Lower leg skin (tissue), 4 donors: ENCODE data around the gene TAOK3. TPM values are rescaled to one million over a fixed set of nuclear protein-coding genes. Genes with fewer than 3 reads are reported as not detected.
A peak's percentile ranks its signal among the peaks of the same experiment; 100 is the strongest.

Experiments used
- DNase-seq, 2 donors: peaks; one replicate each; pipeline ENCODE4 v3.0.0-alpha.2; 2019; ENCODE audit warnings: low spot score in 2 of 2
- H3K4me3 ChIP-seq: fragments of 200-600 bp; sonication (generic); 2 replicates; pipeline ENCODE4 v1.5.1; 2017; ENCODE audit warnings: mild to moderate bottlenecking, low read depth; ENCODE audit not compliant: poor library complexity, severe bottlenecking
- CTCF ChIP-seq, 3 donors: fragments of 450-650 bp; IDR thresholded peaks; one replicate each; pipeline ENCODE4 v1.5.1; 2016; ENCODE audit warnings: antibody characterized with exemption in 3 of 3, mild to moderate bottlenecking in 3 of 3, moderate library complexity in 2 of 3
- POLR2A ChIP-seq, 2 donors: fragments of 450-650 bp; IDR thresholded peaks; one replicate each; pipeline ENCODE4 v1.6.1; 2016 to 2017; ENCODE audit warnings: antibody characterized with exemption in 2 of 2, mild to moderate bottlenecking in 1 of 2, moderate library complexity in 1 of 2
- WGBS, 2 donors: methylation state at CpG; one replicate each; pipeline ENCODE4 v1.1.5; 2018; 5-methylcytosine and 5-hydroxymethylcytosine counted together
- intact Hi-C: fragments of 100-400 bp; cut with DNase I; formaldehyde crosslinking; loops from one replicate; pipeline ENCODE4 v1.15.0; 2023; ENCODE audit warnings: low total_unique reads
- total RNA-seq, 4 donors: library from RNA; depleted of rRNA; stranded (reverse); fragments of >200 nt; gene quantifications; one replicate each; pipeline ENCODE4 v1.1.0, GENCODE V29; 2016

Gene TAOK3
- total RNA-seq, 4 donors from 2014 or later, result 15.7 to 46.6 (median 24.7) TPM

GRCh38 chr12:118358612-118359540, 13.8 kb downstream of the TAOK3 start:
- WGBS, 2 donors, result 49 to 53% methylated on average over 7 of the region's 7 CpGs
- no peak overlapping the region for H3K4me3 ChIP-seq
- no peak for TF ChIP-seq CTCF (IDR thresholded peaks at IDR 0.05)
- no peak for TF ChIP-seq POLR2A (IDR thresholded peaks at IDR 0.05)
- intact Hi-C loops, result no loop called here
- DNase-seq, result no peak

GRCh38 chr12:118358008-118358359, 14.7 kb downstream of the TAOK3 start:
- no peak overlapping the region for H3K4me3 ChIP-seq
- no peak for DNase-seq
- WGBS, 2 donors, result 85 to 87% methylated on average over 1 of the region's 1 CpG
- intact Hi-C loops, result no loop called here
- TF ChIP-seq CTCF (IDR thresholded peaks at IDR 0.05) (no peak), POLR2A (IDR thresholded peaks at IDR 0.05) (no peak)

GRCh38 chr12:118357257-118358007, 15.3 kb downstream of the TAOK3 start:
- 18 to 19% methylated on average over 7 of the region's 7 CpGs for WGBS, 2 donors
- TF ChIP-seq CTCF (IDR thresholded peaks at IDR 0.05) (no peak), POLR2A (IDR thresholded peaks at IDR 0.05) (no peak)
- intact Hi-C loops, result no loop called here
- DNase-seq, result peak; percentile 51 to 81
- H3K4me3 ChIP-seq, result no peak overlapping the region

GRCh38 chr12:118356809-118357256, 15.9 kb downstream of the TAOK3 start:
- no peak for TF ChIP-seq POLR2A (IDR thresholded peaks at IDR 0.05)
- TF ChIP-seq CTCF (IDR thresholded peaks at IDR 0.05), result no peak
- intact Hi-C loops, result no loop called here
- no peak overlapping the region for H3K4me3 ChIP-seq
- peak in 1 of 2 donors; percentile 45 for DNase-seq
- WGBS, 2 donors, result 9 to 11% methylated on average over 1 of the region's 1 CpG

GRCh38 chr12:118355843-118356242, 16.9 kb downstream of the TAOK3 start:
- no peak for DNase-seq

More at GRCh38 chr12:118355843-118356242, 16.9 kb downstream of the TAOK3 start:
- WGBS, 2 donors, result 94 to 97% methylated on average over 1 of the region's 1 CpG
- TF ChIP-seq POLR2A (IDR thresholded peaks at IDR 0.05) (no peak), CTCF (IDR thresholded peaks at IDR 0.05) (no peak)
- intact Hi-C loops, result no loop called here
- H3K4me3 ChIP-seq, result no peak overlapping the region
